ENCODE data around the gene SNX12. TPM values are rescaled to one million over a fixed set of nuclear protein-coding genes. Genes with fewer than 3 reads are reported as not detected.

The SNX12 gene
- total and polyA plus RNA-seq, 2 of the 4 experiments (the other 2 are of a cell fraction), result 59.9 to 63.0 TPM

- dilution Hi-C loops (cut with HindIII; ENCODE audit: low sequenced_read_pairs, unreplicated experiment), result no loop called here
Observed at GRCh38 chrX:71091263-71091662, 23.1 kb upstream of the SNX12 start.

More at GRCh38 chrX:71091263-71091662, 23.1 kb upstream of the SNX12 start:
- no peak overlapping the region for H3K56ac ChIP-seq (ENCODE audit: extremely low read depth, insufficient read depth, low read length)
- no peak for TF ChIP-seq CEBPB (IDR thresholded peaks at IDR 0.05; ENCODE audit: low read depth, low read length)
- no peak for TF ChIP-seq RAD21 (IDR thresholded peaks at IDR 0.05; ENCODE audit: low read length)
- TF ChIP-seq MXI1 (IDR thresholded peaks at IDR 0.05; ENCODE audit: borderline replicate concordance, low read depth, low read length), result no peak
- no peak for TF ChIP-seq ELK1 (IDR thresholded peaks at IDR 0.05; ENCODE audit: borderline replicate concordance, low read depth, low read length)
- TF ChIP-seq BHLHE40 (IDR thresholded peaks at IDR 0.05; ENCODE audit: low read depth, low read length), result no peak
- no peak for TF ChIP-seq CHD1 (IDR thresholded peaks at IDR 0.05; ENCODE audit: low read depth, low read length)
- no peak for TF ChIP-seq MAFK (IDR thresholded peaks at IDR 0.05; ENCODE audit: low read depth, low read length)
- no peak for TF ChIP-seq POLR2A (IDR thresholded peaks at IDR 0.05; ENCODE audit: low read depth, low read length)
- TF ChIP-seq MAZ (IDR thresholded peaks at IDR 0.05; ENCODE audit: borderline replicate concordance, low read depth, low read length), result no peak
- TF ChIP-seq RCOR1 (IDR thresholded peaks at IDR 0.05; ENCODE audit: insufficient replicate concordance, low read length), result no peak
- no peak overlapping the region for H3K4me3 ChIP-seq (ENCODE audit: insufficient read depth, low read depth, low read length)
- H2AFZ ChIP-seq (replicated peaks; ENCODE audit: low read length, poor library complexity), result no peak overlapping the region
- H2AK5ac ChIP-seq (ENCODE audit: low read depth, low read length), result no peak overlapping the region
- in situ Hi-C loops (cut with MboI; ENCODE audit: low sequenced_read_pairs) (no loop called here), intact Hi-C loops (cut with micrococcal nuclease) (no loop called here)
- CTCF ChIA-PET, result no interaction called here
- no peaks in the 10 kb centered on the region for H3K9me1 ChIP-seq (ENCODE audit: insufficient read depth, low read length)
- H4K8ac ChIP-seq (ENCODE audit: low read depth in 2 of 2, low read length in 2 of 2), result no peak overlapping the region
- H3K79me1 ChIP-seq (ENCODE audit: low read depth in 1 of 2, low read length in 2 of 2), result no peaks in the 10 kb centered on the region
- no peaks in the 10 kb centered on the region for H3K9me3 ChIP-seq (ENCODE audit: control insufficient read depth, insufficient read depth, low read length)
- no peak overlapping the region for H3K18ac ChIP-seq (ENCODE audit: low read depth, low read length)
- DNase-seq (no peak), ATAC-seq (ENCODE audit: low read depth) (no peak)
- H3K36me3 ChIP-seq (ENCODE audit: control insufficient read depth, insufficient read depth, low read length), result no peaks in the 10 kb centered on the region
- POLR2A ChIA-PET (ENCODE audit: unreplicated experiment), result no interaction called here
- no peak overlapping the region for H2BK120ac ChIP-seq (ENCODE audit: low read depth, low read length)
- no peak overlapping the region for H3K4ac ChIP-seq (ENCODE audit: low read depth, low read length)
- H3K27me3 ChIP-seq (ENCODE audit: control insufficient read depth, insufficient read depth, low read length), result peaks cover 3% of the 10 kb centered on the region; the same call in 1 of the 2 replicates
- H2BK15ac ChIP-seq (ENCODE audit: low read depth, low read length), result no peak overlapping the region
- WGBS, 2 experiments (ENCODE audit: extremely low coverage in 2 of 2, insufficient read length in 1 of 2), result no CpG with 5 or more reads among the region's 5 CpGs
- H2BK20ac ChIP-seq (ENCODE audit: low read depth, low read length), result no peak overlapping the region
- H3K4me2 ChIP-seq (ENCODE audit: low read depth, low read length), result no peak overlapping the region
- no peak overlapping the region for H2BK5ac ChIP-seq (ENCODE audit: low read depth, low read length, poor library complexity, severe bottlenecking)
- H3K4me1 ChIP-seq (ENCODE audit: control insufficient read depth, insufficient read depth, low read length), result no peaks in the 10 kb centered on the region
- no peak overlapping the region for H4K91ac ChIP-seq (ENCODE audit: insufficient read depth, low read depth, low read length)
- no peak overlapping the region for H3K27ac ChIP-seq (ENCODE audit: insufficient read depth, low read length)
- BruUV-seq (replicated peaks), result no TSS peak
- no peaks in the 10 kb centered on the region for H4K20me1 ChIP-seq (ENCODE audit: insufficient read depth, low read length)
- H2AK9ac ChIP-seq (replicated peaks; ENCODE audit: low read depth, low read length, poor library complexity), result no peak overlapping the region
- H3K23ac ChIP-seq (ENCODE audit: low read depth, low read length), result no peak overlapping the region
- no peak overlapping the region for H3K14ac ChIP-seq (replicated peaks; ENCODE audit: low read depth, low read length)
- no peak overlapping the region for H4K5ac ChIP-seq (ENCODE audit: low read depth, low read length)
- H3K9ac ChIP-seq (ENCODE audit: low read depth, low read length), result no peak overlapping the region
